Activated CD4-positive, alpha-beta memory T cell treated with anti-CD3 and anti-CD28 coated beads for 36 hours (primary cell): ENCODE results near the gene KLHDC9. TPM values are rescaled to one million over a fixed set of nuclear protein-coding genes. Genes with fewer than 3 reads are reported as not detected.
"Not testable (repeated sequence)": the region's sequence is repeated elsewhere in the genome, so short reads cannot be mapped to it uniquely, and the experiment has no call there.

ENCODE experiments used
- CTCF ChIA-PET: fragments of 350-600 bp; sonication (Branson Sonifier 250); formaldehyde crosslinking; loops from one replicate; lab custom pipeline; 2021; ENCODE audit warnings: antibody characterized with exemption, inconsistent platforms; lab: Charles Lee
- POLR2A ChIA-PET: fragments of 350-600 bp; sonication (Branson Sonifier 250); formaldehyde crosslinking; loops from one replicate; lab custom pipeline; 2021; ENCODE audit warnings: antibody characterized with exemption; lab: Charles Lee
- DNase-seq: peaks from one replicate; pipeline ENCODE4 v3.0.0-alpha.2; 2020
- H3K27ac Mint-ChIP-seq: one replicate; pipeline ENCODE4 v1.8.0; 2021; ENCODE audit warnings: mixed read lengths
- H3K27me3 Mint-ChIP-seq: one replicate; pipeline ENCODE4 v1.8.0; 2021; ENCODE audit warnings: mixed read lengths
- H3K36me3 Mint-ChIP-seq: one replicate; pipeline ENCODE4 v1.8.0; 2021; ENCODE audit warnings: mixed read lengths
- H3K4me1 Mint-ChIP-seq: one replicate; pipeline ENCODE4 v1.8.0; 2021; ENCODE audit warnings: low read depth, mixed read lengths
- H3K4me3 Mint-ChIP-seq: one replicate; pipeline ENCODE4 v1.8.0; 2021; ENCODE audit warnings: mild to moderate bottlenecking, mixed read lengths
- H3K9me3 Mint-ChIP-seq: one replicate; pipeline ENCODE4 v1.8.0; 2021; ENCODE audit warnings: mixed read lengths
- intact Hi-C: fragments of 100-400 bp; cut with micrococcal nuclease; formaldehyde crosslinking; loops from one replicate; pipeline ENCODE4 v1.15.1; 2023
- total RNA-seq, 2 experiments: library from RNA; stranded (reverse); gene quantifications; one replicate each; pipeline ENCODE4 v1.2.3, GENCODE V29; 2021

KLHDC9 gene
- total RNA-seq, 2 experiments from 2014 or later, result 1.2 to 1.6 TPM

GRCh38 chr1:161096530-161096929 lies 1.6 kb upstream of the KLHDC9 start:
- H3K4me1 Mint-ChIP-seq, result peaks cover 55% of the 10 kb centered on the region

GRCh38 chr1:161099090-161099802 lies 1.1 kb downstream of the KLHDC9 start:
- H3K27me3 Mint-ChIP-seq, result no peaks in the 10 kb centered on the region
- H3K4me1 Mint-ChIP-seq, result peaks cover 35% of the 10 kb centered on the region
- H3K4me3 Mint-ChIP-seq, result peak overlapping the region; percentile 39
- POLR2A ChIA-PET, result interaction anchor here (1.0 to 3.2 kb wide), 6 partner anchors 16 to 54 kb away, joined by 3 to 17 read pairs (median 6); partner anchors contain the start of genes ARHGAP30, DEDD, NIT1 and PFDN2
- CTCF ChIA-PET, result interaction anchor here (0.9 to 6.9 kb wide), 11 partner anchors 10 to 372 kb away, joined by 3 to 153 read pairs (median 14); partner anchors contain the start of genes ARHGAP30, DEDD, F11R and NECTIN4
- H3K27ac Mint-ChIP-seq, result no peak overlapping the region
- H3K9me3 Mint-ChIP-seq, result no peaks in the 10 kb centered on the region
- intact Hi-C loops, result loop anchor here (5.0 to 10.0 kb wide), 2 partner anchors 37 to 304 kb away; partner anchors contain the start of gene LY9
- peaks cover 16% of the 10 kb centered on the region for H3K36me3 Mint-ChIP-seq
- DNase-seq, result no peak

More at GRCh38 chr1:161096530-161096929, 1.6 kb upstream of the KLHDC9 start:
- Mint-ChIP-seq H3K27me3 (no peaks in the 10 kb centered on the region), H3K4me3 (no peak overlapping the region), H3K27ac (peak overlapping the region; percentile 4), H3K36me3 (peaks cover 11% of the 10 kb centered on the region), H3K9me3 (no peaks in the 10 kb centered on the region)
- ChIA-PET POLR2A (interaction anchor here (1.0 to 2.8 kb wide), 4 partner anchors 10 to 51 kb away, joined by 3 to 17 read pairs (median 7); partner anchors contain the start of gene USF1), CTCF (interaction anchor here (1.0 to 6.9 kb wide), 17 partner anchors 8 to 328 kb away, joined by 3 to 153 read pairs (median 12); partner anchors contain the start of genes ARHGAP30, DEDD, F11R and NECTIN4)
- DNase-seq, result no peak
- intact Hi-C loops, result loop anchor here (2.0 to 10.0 kb wide), 3 partner anchors 34 to 302 kb away; partner anchors contain the start of gene LY9

- CTCF ChIA-PET, result interaction anchor here (5.4 to 6.9 kb wide), 3 partner anchors 17 to 103 kb away, joined by 40 to 153 read pairs (median 65); partner anchors contain the start of genes NIT1, PFDN2, TSTD1 and USF1
Measured at GRCh38 chr1:161100556-161100955, 2.4 kb downstream of the KLHDC9 start.

GRCh38 chr1:161106431-161106830 lies 8.3 kb downstream of the KLHDC9 start:
- peaks cover 19% of the 10 kb centered on the region for H3K36me3 Mint-ChIP-seq
- peaks cover 25% of the 10 kb centered on the region for H3K4me1 Mint-ChIP-seq
- no peaks in the 10 kb centered on the region for H3K9me3 Mint-ChIP-seq
- POLR2A ChIA-PET, result no interaction called here
- H3K4me3 Mint-ChIP-seq, result no peak overlapping the region
- DNase-seq, result no peak
- peak overlapping the region; percentile 0 for H3K27ac Mint-ChIP-seq
- intact Hi-C loops, result no loop called here
- H3K27me3 Mint-ChIP-seq, result no peaks in the 10 kb centered on the region
- CTCF ChIA-PET, result interaction anchor here (1.2 kb wide), 1 partner anchor 8 kb away, joined by 4 read pairs; the partner anchor contains the start of gene KLHDC9

More at GRCh38 chr1:161100556-161100955, 2.4 kb downstream of the KLHDC9 start:
- Mint-ChIP-seq H3K9me3 (no peaks in the 10 kb centered on the region), H3K4me3 (no peak overlapping the region), H3K36me3 (peaks cover 19% of the 10 kb centered on the region), H3K4me1 (peaks cover 36% of the 10 kb centered on the region), H3K27ac (no peak overlapping the region), H3K27me3 (no peaks in the 10 kb centered on the region)
- no peak for DNase-seq
- POLR2A ChIA-PET, result interaction anchor here (0.8 to 1.8 kb wide), 2 partner anchors 32 to 54 kb away, joined by 3 to 5 read pairs; no protein-coding TSS in a partner anchor
- intact Hi-C loops, result loop anchor here (2.0 kb wide), 1 partner anchor 14 kb away; no protein-coding TSS in a partner anchor

GRCh38 chr1:161111117-161111516 lies 13.0 kb downstream of the KLHDC9 start:
- Mint-ChIP-seq H3K27ac (no peak overlapping the region), H3K4me1 (peaks cover 54% of the 10 kb centered on the region), H3K9me3 (no peaks in the 10 kb centered on the region), H3K4me3 (no peak overlapping the region), H3K27me3 (no peaks in the 10 kb centered on the region), H3K36me3 (peaks cover 18% of the 10 kb centered on the region)
- intact Hi-C loops, result no loop called here
- DNase-seq, result no peak
- ChIA-PET CTCF (interaction anchor here (1.2 kb wide), 1 partner anchor 13 kb away, joined by 8 read pairs; the partner anchor contains the start of gene KLHDC9), POLR2A (interaction anchor here (0.6 kb wide), 1 partner anchor 17 kb away, joined by 3 read pairs; no protein-coding TSS in a partner anchor)

- Mint-ChIP-seq H3K9me3 (no peaks in the 10 kb centered on the region), H3K27ac (no peak overlapping the region), H3K4me3 (no peak overlapping the region), H3K36me3 (peaks cover 18% of the 10 kb centered on the region), H3K4me1 (peaks cover 56% of the 10 kb centered on the region), H3K27me3 (no peaks in the 10 kb centered on the region)
- DNase-seq, result no peak
- intact Hi-C loops, result no loop called here
- CTCF ChIA-PET, result interaction anchor here (1.1 to 1.2 kb wide), 2 partner anchors 14 to 161 kb away, joined by 3 to 8 read pairs; partner anchors contain the start of gene KLHDC9
- POLR2A ChIA-PET, result no interaction called here
Measured at GRCh38 chr1:161111527-161111926, 13.4 kb downstream of the KLHDC9 start.

- H3K27me3 Mint-ChIP-seq, result no peaks in the 10 kb centered on the region
- H3K27ac Mint-ChIP-seq, result peak overlapping the region; percentile 84
- H3K4me3 Mint-ChIP-seq, result no peak overlapping the region
- no peak for DNase-seq
- no peaks in the 10 kb centered on the region for H3K9me3 Mint-ChIP-seq
- intact Hi-C loops, result loop anchor here (2.0 kb wide), 1 partner anchor 13 kb away; no protein-coding TSS in a partner anchor
- H3K36me3 Mint-ChIP-seq, result peaks cover 22% of the 10 kb centered on the region
- CTCF ChIA-PET, result interaction anchor here (1.1 kb wide), 1 partner anchor 17 kb away, joined by 3 read pairs; no protein-coding TSS in a partner anchor
- POLR2A ChIA-PET, result interaction anchor here (1.4 kb wide), 1 partner anchor 68 kb away, joined by 4 read pairs; the partner anchor contains the start of gene USF1
- H3K4me1 Mint-ChIP-seq, result peaks cover 61% of the 10 kb centered on the region
Measured at GRCh38 chr1:161113915-161114314, 15.8 kb downstream of the KLHDC9 start.

- Mint-ChIP-seq H3K27me3 (no peaks in the 10 kb centered on the region), H3K4me1 (peaks cover 64% of the 10 kb centered on the region), H3K36me3 (peaks cover 21% of the 10 kb centered on the region), H3K4me3 (no peak overlapping the region), H3K9me3 (no peaks in the 10 kb centered on the region), H3K27ac (peak overlapping the region; percentile 84)
- CTCF ChIA-PET, result interaction anchor here (1.1 kb wide), 1 partner anchor 18 kb away, joined by 3 read pairs; no protein-coding TSS in a partner anchor
- no peak for DNase-seq
- POLR2A ChIA-PET, result interaction anchor here (1.3 to 1.4 kb wide), 2 partner anchors 15 to 69 kb away, joined by 4 to 5 read pairs; partner anchors contain the start of gene USF1
- intact Hi-C loops, result loop anchor here (2.0 kb wide), 1 partner anchor 14 kb away; no protein-coding TSS in a partner anchor
Measured at GRCh38 chr1:161114556-161114955, 16.4 kb downstream of the KLHDC9 start.

GRCh38 chr1:161115132-161115711 lies 17.1 kb downstream of the KLHDC9 start:
- intact Hi-C loops, result loop anchor here (1.0 to 5.0 kb wide), 8 partner anchors 14 to 853 kb away; partner anchors contain the start of genes ARHGAP30, DCAF8, DEDD and SDHC
- Mint-ChIP-seq H3K36me3 (peaks cover 26% of the 10 kb centered on the region), H3K27ac (peak overlapping the region; percentile 84), H3K27me3 (no peaks in the 10 kb centered on the region), H3K4me3 (peak overlapping the region; percentile 93), H3K4me1 (peaks cover 68% of the 10 kb centered on the region), H3K9me3 (no peaks in the 10 kb centered on the region)
- peak; percentile 76 for DNase-seq
- ChIA-PET CTCF (no interaction called here), POLR2A (interaction anchor here (1.3 to 3.2 kb wide), 3 partner anchors 16 to 69 kb away, joined by 4 to 18 read pairs (median 5); partner anchors contain the start of genes ARHGAP30 and USF1)

GRCh38 chr1:161115961-161116360 lies 17.8 kb downstream of the KLHDC9 start:
- H3K9me3 Mint-ChIP-seq, DNase-seq, H3K27me3 Mint-ChIP-seq: not testable (repeated sequence)
- CTCF ChIA-PET, result interaction anchor here (2.2 to 3.9 kb wide), 2 partner anchors 17 to 50 kb away, joined by 8 to 40 read pairs; partner anchors contain the start of genes KLHDC9 and PPOX
- Mint-ChIP-seq H3K27ac (peak overlapping the region; percentile 84), H3K4me1 (peaks cover 74% of the 10 kb centered on the region), H3K4me3 (peak overlapping the region; percentile 93), H3K36me3 (peaks cover 31% of the 10 kb centered on the region)
- POLR2A ChIA-PET, result interaction anchor here (0.6 to 3.2 kb wide), 2 partner anchors 46 to 50 kb away, joined by 3 to 18 read pairs; partner anchors contain the start of gene ARHGAP30
- intact Hi-C loops, result loop anchor here (1.0 to 5.0 kb wide), 8 partner anchors 15 to 854 kb away; partner anchors contain the start of genes ARHGAP30, DCAF8, DEDD and SDHC
